ENCODE measurements around the gene TMEM40. TPM values are rescaled to one million over a fixed set of nuclear protein-coding genes. Genes with fewer than 3 reads are reported as not detected.
A peak's percentile ranks its signal among the peaks of the same experiment; 100 is the strongest.

TMEM40 gene
- not detected for total RNA-seq

- DNase-seq, result no peak
- Histone ChIP-seq H3K27ac (peak within 1 kb of the TSS; percentile 50 to 84 (median 73)), H3K9me3 (no peaks in the 10 kb centered on the region), H3K36me3 (no peaks in the 10 kb centered on the region), H3K27me3 (no peaks in the 10 kb centered on the region), H3K4me3 (replicated peaks in 1 of 3) (no peak within 1 kb of the TSS), H3K4me1 (peaks cover 4 to 10% of the 10 kb centered on the region in 2 donors)
- no peak for TF ChIP-seq POLR2A (IDR thresholded peaks at IDR 0.05)
- TF ChIP-seq CTCF (IDR thresholded peaks at IDR 0.05), result no peak
- intact Hi-C loops (cut with DNase I), result no loop called here
- WGBS, 2 donors, result 92 to 93% methylated on average over 7 to 9 of the region's 10 CpGs
Observed at GRCh38 chr3:12759097-12759679, at the start of gene TMEM40. TSS of gene TMEM40 (minus strand) at chr3:12759259. CDS start at chr3:12749832, 9,427 bp downstream.

- TF ChIP-seq POLR2A (IDR thresholded peaks at IDR 0.05) (no peak), CTCF (IDR thresholded peaks at IDR 0.05) (no peak)
- Histone ChIP-seq H3K27ac (no peak overlapping the region), H3K4me3 (replicated peaks in 1 of 3) (no peak overlapping the region), H3K36me3 (no peaks in the 10 kb centered on the region), H3K9me3 (no peaks in the 10 kb centered on the region), H3K27me3 (no peaks in the 10 kb centered on the region), H3K4me1 (peaks cover 8 to 20% of the 10 kb centered on the region in 2 donors)
- 86 to 93% methylated on average over 2 of the region's 2 CpGs for WGBS, 2 donors
- intact Hi-C loops (cut with DNase I), result no loop called here
- no peak for DNase-seq
Observed at GRCh38 chr3:12808587-12808986, 49.5 kb upstream of the TMEM40 start.

- no peaks in the 10 kb centered on the region for H3K9me3 ChIP-seq
- peak overlapping the region in 1 of 3 donors; percentile 75 for H3K27ac ChIP-seq
- H3K4me3 ChIP-seq (replicated peaks in 1 of 3), result no peak overlapping the region
- no peaks in the 10 kb centered on the region for H3K27me3 ChIP-seq
- DNase-seq, result no peak
- peaks cover 0 to 3% of the 10 kb centered on the region in 2 donors for H3K36me3 ChIP-seq
- no peak for TF ChIP-seq POLR2A (IDR thresholded peaks at IDR 0.05)
- TF ChIP-seq CTCF (IDR thresholded peaks at IDR 0.05), result no peak
- H3K4me1 ChIP-seq, result peaks cover 8 to 20% of the 10 kb centered on the region in 2 donors
- WGBS, 2 donors, result 73 to 88% methylated on average over 5 to 7 of the region's 7 CpGs
- intact Hi-C loops (cut with DNase I), result no loop called here
Observed at GRCh38 chr3:12807601-12808359, 48.7 kb upstream of the TMEM40 start.

GRCh38 chr3:12807066-12807465, 48.0 kb upstream of the TMEM40 start:
- no peaks in the 10 kb centered on the region for H3K27me3 ChIP-seq
- intact Hi-C loops (cut with DNase I), result no loop called here
- peaks cover 0 to 3% of the 10 kb centered on the region in 2 donors for H3K36me3 ChIP-seq
- no peaks in the 10 kb centered on the region for H3K9me3 ChIP-seq
- H3K27ac ChIP-seq, result peak overlapping the region in 1 of 3 donors; percentile 75
- no peak for DNase-seq
- peaks cover 8 to 20% of the 10 kb centered on the region in 2 donors for H3K4me1 ChIP-seq
- 96 to 97% methylated on average over 9 of the region's 9 CpGs for WGBS, 2 donors
- no peak overlapping the region for H3K4me3 ChIP-seq (replicated peaks in 1 of 3)
- TF ChIP-seq CTCF (IDR thresholded peaks at IDR 0.05) (no peak), POLR2A (IDR thresholded peaks at IDR 0.05) (no peak)

- no peak for TF ChIP-seq CTCF (IDR thresholded peaks at IDR 0.05)
- Histone ChIP-seq H3K36me3 (peaks cover 0 to 3% of the 10 kb centered on the region in 2 donors), H3K27ac (no peak overlapping the region), H3K4me3 (replicated peaks in 1 of 3) (no peak overlapping the region), H3K9me3 (no peaks in the 10 kb centered on the region), H3K4me1 (peaks cover 0 to 12% of the 10 kb centered on the region in 2 donors), H3K27me3 (no peaks in the 10 kb centered on the region)
- WGBS, 2 donors, result 98% methylated on average over 12 of the region's 12 CpGs
- intact Hi-C loops (cut with DNase I), result no loop called here
- DNase-seq, result no peak
Observed at GRCh38 chr3:12803371-12803770, 44.3 kb upstream of the TMEM40 start.

All from thyroid gland (tissue), 4 donors.